Large intestine (tissue), 3 donors: ENCODE measurements around the gene TCERG1. TPM values are rescaled to one million over a fixed set of nuclear protein-coding genes. Genes with fewer than 3 reads are reported as not detected.

Experiments
- DNase-seq, 2 donors: peaks; one replicate each; pipeline versions ENCODE4 v3.0.0 to v3.0.0-alpha.2; 2013
- H3K27ac ChIP-seq: one replicate; pipeline ENCODE4 v1.5.1; 2013; ENCODE audit warnings: low read length
- H3K27me3 ChIP-seq: 2 replicates; pipeline ENCODE4 v1.6.1; 2013; ENCODE audit warnings: low read length; ENCODE audit not compliant: control insufficient read depth, insufficient read depth
- H3K36me3 ChIP-seq: 2 replicates; pipeline ENCODE4 v1.6.1; 2013; ENCODE audit warnings: low read length; ENCODE audit not compliant: control insufficient read depth, insufficient read depth
- H3K4me1 ChIP-seq: one replicate; pipeline ENCODE4 v1.6.1; 2013; ENCODE audit warnings: low read length; ENCODE audit not compliant: control insufficient read depth, insufficient read depth
- H3K4me3 ChIP-seq: one replicate; pipeline ENCODE4 v1.5.1; 2013; ENCODE audit warnings: low read length
- H3K9me3 ChIP-seq: one replicate; pipeline ENCODE4 v1.6.1; 2013; ENCODE audit warnings: mild to moderate bottlenecking, low read depth, low read length, moderate library complexity; ENCODE audit not compliant: control insufficient read depth
- WGBS: methylation state at CpG from one replicate; pipeline ENCODE4 v1.1.5; 2013; ENCODE audit warnings: low lambda C conversion rate; ENCODE audit not compliant: insufficient coverage; 5-methylcytosine and 5-hydroxymethylcytosine counted together
- polyA plus RNA-seq: library from polyadenylated mRNA; unstranded; fragments of 120-200 nt; gene quantifications from one replicate; pipeline ENCODE4 v1.2.1, GENCODE V29; 2013

Gene TCERG1
- polyA plus RNA-seq, 1 donor = 93.1 TPM

GRCh38 chr5:146450002-146450401 lies 2.9 kb downstream of the TCERG1 start:
- Histone ChIP-seq H3K4me3 (no peak overlapping the region), H3K27ac (no peak overlapping the region), H3K36me3 (peaks cover 4% of the 10 kb centered on the region), H3K27me3 (no peaks in the 10 kb centered on the region), H3K9me3 (no peaks in the 10 kb centered on the region), H3K4me1 (peaks cover 9% of the 10 kb centered on the region)
- WGBS = 86% methylated on average over 1 of the region's 3 CpGs
- no peak for DNase-seq

GRCh38 chr5:146451411-146451810 lies 4.3 kb downstream of the TCERG1 start:
- DNase-seq = no peak
- Histone ChIP-seq H3K4me1 (peaks cover 9% of the 10 kb centered on the region), H3K27ac (no peak overlapping the region), H3K27me3 (no peaks in the 10 kb centered on the region), H3K36me3 (peaks cover 10% of the 10 kb centered on the region), H3K4me3 (no peak overlapping the region), H3K9me3 (no peaks in the 10 kb centered on the region)
- WGBS = no CpG with 5 or more reads among the region's 6 CpGs

DNA sequence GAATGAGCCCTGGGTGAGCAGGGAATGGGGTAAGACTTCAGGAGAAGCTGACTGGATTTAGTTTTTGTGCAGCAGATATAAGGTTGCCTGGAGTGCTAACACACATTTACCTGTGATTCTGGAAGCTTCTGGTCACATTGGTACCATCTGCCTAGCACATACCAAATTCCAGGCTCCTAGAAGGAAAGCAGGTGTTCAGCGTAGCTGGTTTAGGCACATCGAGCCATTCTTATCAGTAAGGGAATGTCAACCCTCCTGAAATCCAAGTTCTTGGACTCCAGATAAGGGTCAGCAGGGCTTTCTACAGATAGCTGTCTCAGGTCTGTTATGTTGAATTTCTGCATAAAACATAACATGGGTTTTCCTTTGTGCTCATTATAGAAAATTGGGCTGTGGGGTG lies 10.3 kb downstream of the TCERG1 start:
- no peaks in the 10 kb centered on the region for H3K4me1 ChIP-seq
- no peak overlapping the region for H3K4me3 ChIP-seq
- H3K9me3 ChIP-seq = no peaks in the 10 kb centered on the region
- no peak overlapping the region for H3K27ac ChIP-seq
- peaks cover 51% of the 10 kb centered on the region for H3K36me3 ChIP-seq
- no peaks in the 10 kb centered on the region for H3K27me3 ChIP-seq
- WGBS = no CpG with 5 or more reads among the region's 2 CpGs
- DNase-seq = no peak

- H3K36me3 ChIP-seq = peaks cover 57% of the 10 kb centered on the region
- no peak overlapping the region for H3K27ac ChIP-seq
- no peaks in the 10 kb centered on the region for H3K4me1 ChIP-seq
- H3K4me3 ChIP-seq = no peak overlapping the region
- DNase-seq = no peak
- no peaks in the 10 kb centered on the region for H3K27me3 ChIP-seq
- no CpG with 5 or more reads among the region's 5 CpGs for WGBS
- H3K9me3 ChIP-seq = no peaks in the 10 kb centered on the region
These were observed 11.8 kb downstream of the TCERG1 start for GRCh38 chr5:146458894-146459293.

- H3K4me3 ChIP-seq = no peak overlapping the region
These were observed 14.2 kb downstream of the TCERG1 start for GRCh38 chr5:146461319-146461718.

GRCh38 chr5:146463446-146463845 lies 16.3 kb downstream of the TCERG1 start:
- peak in 1 of 2 donors; percentile 18 for DNase-seq
- Histone ChIP-seq H3K27ac (no peak overlapping the region), H3K4me3 (no peak overlapping the region), H3K4me1 (no peaks in the 10 kb centered on the region), H3K27me3 (no peaks in the 10 kb centered on the region), H3K36me3 (peaks cover 49% of the 10 kb centered on the region), H3K9me3 (no peaks in the 10 kb centered on the region)
- 61% methylated on average over 5 of the region's 6 CpGs for WGBS

More at GRCh38 chr5:146461319-146461718, 14.2 kb downstream of the TCERG1 start:
- H3K9me3 ChIP-seq = no peaks in the 10 kb centered on the region
- no peaks in the 10 kb centered on the region for H3K4me1 ChIP-seq
- WGBS = no CpG with 5 or more reads among the region's 1 CpG
- no peaks in the 10 kb centered on the region for H3K27me3 ChIP-seq
- DNase-seq = no peak
- no peak overlapping the region for H3K27ac ChIP-seq
- H3K36me3 ChIP-seq = peaks cover 52% of the 10 kb centered on the region

DNA sequence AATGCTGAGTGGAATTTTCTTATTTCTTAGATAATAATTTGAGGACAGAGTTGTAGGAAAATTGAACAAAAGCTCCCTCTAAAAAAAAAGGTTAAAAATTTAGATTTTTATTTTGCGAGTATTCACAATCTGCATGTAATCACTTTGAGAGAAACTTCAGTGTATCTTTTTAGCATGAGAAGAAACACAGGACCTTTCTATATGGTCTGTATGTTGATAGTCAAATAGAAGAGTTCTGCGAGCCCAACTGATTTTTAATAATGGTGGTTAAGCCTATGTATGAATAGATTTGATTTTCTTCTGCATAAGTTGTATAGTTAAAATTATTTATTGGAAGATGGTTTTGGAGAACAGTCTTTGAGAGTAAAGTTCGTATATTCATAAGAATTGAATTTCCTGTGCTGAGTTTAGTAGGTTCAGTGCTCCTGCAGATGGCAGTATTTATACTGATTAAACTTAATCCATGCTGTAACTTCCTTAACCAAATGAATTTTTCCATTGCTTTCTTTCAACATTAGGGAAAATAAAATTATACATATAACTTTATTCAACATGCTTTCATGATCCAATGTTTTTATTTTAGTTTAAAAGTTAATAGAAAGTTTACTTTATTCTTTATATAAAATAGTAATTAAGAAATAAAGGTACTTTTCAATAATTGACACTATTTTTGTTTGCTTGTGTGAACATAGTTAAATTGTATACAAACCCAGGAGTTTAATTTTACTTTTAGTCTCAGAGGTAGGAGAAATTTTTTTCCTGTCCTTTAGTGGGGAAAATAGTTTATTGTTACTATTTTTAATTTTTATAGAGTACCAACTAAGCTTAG lies 19.6 kb downstream of the TCERG1 start:
- no peaks in the 10 kb centered on the region for H3K27me3 ChIP-seq
- 86% methylated on average over 2 of the region's 3 CpGs for WGBS
- no peak overlapping the region for H3K4me3 ChIP-seq
- no peaks in the 10 kb centered on the region for H3K9me3 ChIP-seq
- H3K4me1 ChIP-seq = no peaks in the 10 kb centered on the region
- peaks cover 41% of the 10 kb centered on the region for H3K36me3 ChIP-seq
- no peak for DNase-seq
- H3K27ac ChIP-seq = no peak overlapping the region

DNA sequence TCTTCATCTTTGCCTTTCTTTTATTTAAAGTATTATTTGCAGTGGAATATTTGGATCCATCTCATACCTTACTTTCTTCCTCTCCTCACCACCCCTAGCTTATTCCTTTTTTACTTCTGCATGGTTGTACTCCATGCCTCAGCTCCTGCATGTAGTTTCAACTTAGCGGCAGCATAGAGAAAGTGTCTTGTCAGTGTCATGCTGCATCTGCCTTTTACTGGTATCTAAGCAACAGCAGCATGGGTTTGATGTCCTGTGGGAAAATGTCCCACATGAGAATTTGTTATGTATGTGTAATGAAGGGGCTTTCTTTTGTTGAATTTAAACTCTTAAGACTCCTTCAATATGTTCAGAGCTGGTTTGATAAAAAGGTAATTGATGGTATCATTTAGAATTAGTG lies 20.6 kb downstream of the TCERG1 start:
- DNase-seq = no peak
- no peaks in the 10 kb centered on the region for H3K27me3 ChIP-seq
- peaks cover 44% of the 10 kb centered on the region for H3K36me3 ChIP-seq
- WGBS = no CpG with 5 or more reads among the region's 1 CpG
- no peaks in the 10 kb centered on the region for H3K4me1 ChIP-seq
- H3K9me3 ChIP-seq = no peaks in the 10 kb centered on the region
- H3K4me3 ChIP-seq = no peak overlapping the region
- no peak overlapping the region for H3K27ac ChIP-seq

DNA sequence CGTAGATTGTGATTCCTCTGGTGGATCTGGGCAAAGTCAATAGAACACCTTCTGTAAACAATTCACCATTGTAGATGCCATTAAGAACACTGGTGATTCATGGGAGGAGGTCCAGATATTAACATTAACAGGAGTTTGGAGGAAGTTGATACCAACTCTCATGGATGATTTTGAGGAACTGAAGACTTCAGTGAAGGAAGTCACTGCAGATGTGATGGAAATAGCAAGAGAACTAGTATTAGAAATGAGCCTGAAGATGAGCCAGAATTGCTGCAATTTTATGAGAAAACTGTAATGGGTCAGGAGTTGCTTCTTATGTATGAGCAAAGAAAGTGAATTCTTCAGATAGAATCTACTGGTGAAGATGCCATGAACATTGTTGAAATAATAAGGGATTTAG lies 26.9 kb downstream of the TCERG1 start:
- Histone ChIP-seq H3K27ac (no peak overlapping the region), H3K9me3 (no peaks in the 10 kb centered on the region), H3K27me3 (no peaks in the 10 kb centered on the region), H3K36me3 (peaks cover 58% of the 10 kb centered on the region), H3K4me3 (no peak overlapping the region), H3K4me1 (no peaks in the 10 kb centered on the region)
- no peak for DNase-seq
- WGBS = no CpG with 5 or more reads among the region's 1 CpG

- Histone ChIP-seq H3K4me3 (no peak overlapping the region), H3K4me1 (no peaks in the 10 kb centered on the region), H3K9me3 (no peaks in the 10 kb centered on the region), H3K27me3 (no peaks in the 10 kb centered on the region), H3K27ac (no peak overlapping the region), H3K36me3 (peaks cover 58% of the 10 kb centered on the region)
- 80% methylated on average over 1 of the region's 4 CpGs for WGBS
- no peak for DNase-seq
These were observed 28.2 kb downstream of the TCERG1 start for GRCh38 chr5:146475190-146475780.
